SK-N-MC (cell line): ENCODE measurements around the gene METTL4.

Experiments used
- EZH2 ChIP-seq: fragments of 200-600 bp; sonication (generic); IDR thresholded peaks from one replicate; pipeline ENCODE4 v1.6.1; 2017; ENCODE audit warnings: antibody characterized with exemption
- POLR2AphosphoS5 ChIP-seq: IDR thresholded peaks from 2 replicates; pipeline ENCODE4 v1.6.1; 2012; ENCODE audit warnings: mild to moderate bottlenecking, low read depth, low read length, borderline replicate concordance

DNA sequence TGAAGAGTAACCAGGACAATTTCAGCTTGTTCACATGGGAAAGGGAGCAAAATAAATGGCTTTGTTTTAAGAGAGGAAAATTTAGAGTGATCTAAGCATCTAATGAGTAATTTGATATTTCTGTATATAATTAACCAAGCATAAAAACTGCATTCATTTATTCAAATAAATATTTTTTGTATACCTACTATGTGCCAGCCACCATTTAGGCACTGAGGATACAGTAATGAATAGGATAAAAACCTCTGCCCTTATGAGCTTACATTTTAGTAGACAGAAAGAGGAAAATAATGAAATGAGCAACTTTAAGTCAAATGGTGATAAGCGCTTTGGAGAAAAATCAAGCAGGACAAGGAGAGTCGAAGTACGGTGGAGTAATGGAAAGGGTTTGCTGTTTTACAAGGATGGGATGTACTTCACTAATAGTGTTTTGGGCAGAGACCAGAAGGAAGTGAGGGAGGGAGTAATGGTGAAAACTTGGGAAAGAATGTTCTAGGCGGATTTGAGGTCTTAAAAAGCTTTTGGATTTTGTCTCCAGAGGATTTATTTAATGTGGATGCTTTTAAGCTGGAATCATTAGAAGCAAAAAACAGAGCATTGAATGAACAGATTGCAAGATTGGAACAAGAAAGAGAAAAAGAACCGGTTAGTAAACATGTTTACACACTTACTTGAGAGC is 17.5 kb upstream of the METTL4 start:
- TF ChIP-seq EZH2, result no peak
- no peak for TF ChIP-seq POLR2AphosphoS5
